ENCODE measurements around the gene SLC25A11. TPM values are rescaled to one million over a fixed set of nuclear protein-coding genes. Genes with fewer than 3 reads are reported as not detected.

The SLC25A11 gene
- total RNA-seq, 1 donor from 2014 or later: 46.8 TPM

DNA sequence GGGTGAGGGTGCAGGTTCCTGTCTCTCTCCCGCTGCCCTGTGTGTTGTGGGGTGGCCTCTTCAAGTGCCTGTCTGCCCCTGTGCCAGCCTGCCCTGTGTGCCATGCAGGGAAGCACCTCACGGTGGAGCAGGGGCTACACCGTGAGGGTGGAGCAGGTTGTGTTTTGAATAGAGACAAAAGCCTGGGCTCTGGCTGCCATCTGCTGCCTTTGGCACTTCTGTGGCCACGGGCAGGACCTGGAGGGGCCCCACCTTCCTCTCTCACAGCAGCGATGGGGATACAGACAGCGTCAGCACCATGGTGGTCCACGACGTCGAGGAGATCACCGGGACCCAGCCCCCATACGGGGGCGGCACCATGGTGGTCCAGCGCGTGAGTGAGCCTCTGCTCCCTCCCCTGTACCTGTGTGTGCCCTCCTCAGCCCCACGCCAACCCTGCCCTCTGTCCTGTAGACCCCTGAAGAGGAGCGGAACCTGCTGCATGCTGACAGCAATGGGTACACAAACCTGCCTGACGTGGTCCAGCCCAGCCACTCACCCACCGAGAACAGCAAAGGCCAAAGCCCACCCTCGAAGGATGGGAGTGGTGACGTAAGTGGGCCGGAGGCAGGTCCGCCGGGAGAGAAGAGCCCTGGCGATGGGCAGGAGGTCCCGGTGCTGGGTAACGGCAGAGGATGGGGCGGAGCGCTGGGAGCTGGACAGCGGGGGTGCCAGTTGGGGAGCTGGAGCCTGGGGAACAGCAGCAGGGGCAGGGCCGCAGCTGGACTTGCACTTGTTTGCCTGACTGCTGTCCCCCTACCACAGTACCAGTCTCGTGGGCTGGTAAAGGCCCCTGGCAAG lies 45.9 kb downstream of the SLC25A11 start:
- H3K27me3 Mint-ChIP-seq: peaks cover 3% of the 10 kb centered on the region
- no peak for TF ChIP-seq CTCF (IDR thresholded peaks at IDR 0.05; ENCODE audit: unreplicated experiment)
- peaks cover 11% of the 10 kb centered on the region for H3K36me3 Mint-ChIP-seq (ENCODE audit: insufficient read depth)
- H3K9me3 Mint-ChIP-seq (ENCODE audit: low read depth): no peaks in the 10 kb centered on the region
- no peaks in the 10 kb centered on the region for H3K4me1 Mint-ChIP-seq (ENCODE audit: low read depth)
- H3K27ac Mint-ChIP-seq: no peak overlapping the region
- H3K4me3 Mint-ChIP-seq (ENCODE audit: low read depth): no peak overlapping the region
- no peak for DNase-seq (ENCODE audit: low spot score, unreplicated experiment)

DNA sequence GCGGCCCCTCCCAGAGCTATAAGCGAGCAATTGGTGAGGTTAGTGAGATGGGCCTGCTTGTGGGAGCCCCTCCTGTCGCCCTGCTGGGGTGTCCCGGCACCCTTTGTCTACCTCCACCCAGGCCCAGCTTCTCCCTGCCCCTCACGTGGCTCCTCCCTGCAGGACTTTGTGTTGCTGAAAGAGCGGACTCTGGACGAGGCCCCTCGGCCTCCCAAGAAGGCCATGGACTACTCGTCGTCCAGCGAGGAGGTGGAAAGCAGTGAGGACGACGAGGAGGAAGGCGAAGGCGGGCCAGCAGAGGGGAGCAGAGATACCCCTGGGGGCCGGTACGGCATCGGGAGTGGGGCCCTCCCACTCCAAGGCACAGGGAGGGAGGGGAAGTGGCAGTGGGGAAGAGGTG lies 46.6 kb downstream of the SLC25A11 start:
- no peaks in the 10 kb centered on the region for H3K4me1 Mint-ChIP-seq (ENCODE audit: low read depth)

DNA sequence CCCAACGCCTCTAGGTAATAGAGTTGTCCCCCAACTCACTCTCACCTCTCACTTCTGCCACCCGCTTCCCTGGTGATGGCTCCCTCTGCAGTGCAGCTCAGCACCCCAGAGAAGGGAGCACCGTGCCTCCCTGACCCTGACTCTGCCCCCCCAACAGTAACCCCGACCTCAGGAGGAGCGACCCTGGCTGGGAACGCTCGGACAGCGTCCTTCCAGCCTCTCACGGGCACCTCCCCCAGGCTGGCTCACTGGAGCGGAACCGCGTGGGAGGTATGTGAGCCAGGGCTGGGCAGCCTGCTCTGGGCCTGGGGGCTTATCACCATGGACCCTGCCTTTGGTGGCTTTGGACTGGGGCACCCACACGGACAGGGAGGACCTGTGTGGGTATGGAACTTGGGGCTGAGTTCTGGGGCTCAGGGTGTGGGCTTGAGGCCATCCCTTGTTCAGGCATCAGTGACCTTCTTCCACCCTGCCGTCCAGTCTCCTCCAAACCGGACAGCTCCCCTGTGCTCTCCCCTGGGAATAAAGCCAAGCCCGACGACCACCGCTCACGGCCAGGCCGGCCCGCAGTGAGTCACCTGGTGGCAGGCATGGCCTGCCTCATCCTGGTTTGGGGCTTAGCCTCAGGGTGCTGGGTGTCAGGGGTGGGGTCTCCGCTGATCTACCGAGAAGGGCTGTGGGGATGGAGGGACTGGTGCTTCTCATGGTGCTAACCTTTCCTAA lies 47.2 kb downstream of the SLC25A11 start:
- H3K9me3 Mint-ChIP-seq (ENCODE audit: low read depth): no peaks in the 10 kb centered on the region
- H3K4me1 Mint-ChIP-seq (ENCODE audit: low read depth): no peaks in the 10 kb centered on the region
- no peaks in the 10 kb centered on the region for H3K27me3 Mint-ChIP-seq
- H3K36me3 Mint-ChIP-seq (ENCODE audit: insufficient read depth): peaks cover 10% of the 10 kb centered on the region
- no peak for TF ChIP-seq CTCF (IDR thresholded peaks at IDR 0.05; ENCODE audit: unreplicated experiment)
- no peak overlapping the region for H3K4me3 Mint-ChIP-seq (ENCODE audit: low read depth)
- DNase-seq (ENCODE audit: low spot score, unreplicated experiment): no peak
- no peak overlapping the region for H3K27ac Mint-ChIP-seq

More for the DNA sequence above, 46.6 kb downstream of the SLC25A11 start:
- no peak for DNase-seq (ENCODE audit: low spot score, unreplicated experiment)
- no peak overlapping the region for H3K27ac Mint-ChIP-seq
- no peak overlapping the region for H3K4me3 Mint-ChIP-seq (ENCODE audit: low read depth)
- no peaks in the 10 kb centered on the region for H3K27me3 Mint-ChIP-seq
- no peak for TF ChIP-seq CTCF (IDR thresholded peaks at IDR 0.05; ENCODE audit: unreplicated experiment)
- peaks cover 10% of the 10 kb centered on the region for H3K36me3 Mint-ChIP-seq (ENCODE audit: insufficient read depth)
- H3K9me3 Mint-ChIP-seq (ENCODE audit: low read depth): no peaks in the 10 kb centered on the region

DNA sequence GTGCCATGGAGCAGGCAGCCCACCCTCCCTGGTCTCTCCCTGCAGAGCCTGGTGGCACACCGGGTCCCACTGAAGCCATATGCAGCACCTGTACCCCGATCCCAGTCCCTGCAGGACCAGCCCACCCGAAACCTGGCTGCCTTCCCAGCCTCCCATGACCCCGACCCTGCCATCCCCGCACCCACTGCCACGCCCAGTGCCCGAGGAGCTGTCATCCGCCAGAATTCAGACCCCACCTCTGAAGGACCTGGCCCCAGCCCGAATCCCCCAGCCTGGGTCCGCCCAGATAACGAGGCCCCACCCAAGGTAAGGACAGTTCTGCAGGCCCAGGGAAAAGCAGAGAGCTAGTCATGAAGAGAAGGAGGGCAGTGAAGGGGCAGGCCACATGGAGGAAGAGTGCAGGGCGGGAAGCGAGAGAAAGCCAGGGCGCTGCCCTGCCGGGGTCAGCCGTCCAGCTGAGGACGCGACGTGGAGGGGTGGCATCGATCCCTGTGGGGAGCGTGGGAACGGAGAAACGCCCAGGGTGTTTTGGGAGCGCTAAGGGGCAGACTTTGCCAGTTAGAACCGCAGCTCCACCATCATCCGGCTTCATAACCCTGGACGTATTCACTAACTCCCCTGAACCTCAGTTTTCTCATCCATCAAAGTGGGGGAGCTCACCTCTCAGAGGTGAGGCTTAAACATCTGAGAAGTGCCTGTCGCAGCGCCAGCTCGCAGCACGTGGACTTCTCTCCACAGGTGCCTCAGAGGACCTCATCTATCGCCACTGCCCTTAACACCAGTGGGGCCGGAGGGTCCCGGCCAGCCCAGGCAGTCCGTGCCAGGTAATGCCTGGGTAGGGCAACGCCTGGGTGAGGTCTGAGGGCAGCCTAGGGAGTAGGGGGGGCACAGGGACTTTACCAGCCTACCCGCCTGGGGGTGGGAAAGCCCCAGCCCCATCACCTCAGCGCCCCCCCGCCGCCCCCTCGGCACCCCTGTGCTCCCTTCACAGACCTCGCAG lies 48.1 kb downstream of the SLC25A11 start:
- Mint-ChIP-seq H3K36me3 (ENCODE audit: insufficient read depth) (peaks cover 14% of the 10 kb centered on the region), H3K9me3 (ENCODE audit: low read depth) (no peaks in the 10 kb centered on the region), H3K4me3 (ENCODE audit: low read depth) (no peak overlapping the region), H3K27me3 (no peaks in the 10 kb centered on the region), H3K27ac (no peak overlapping the region), H3K4me1 (ENCODE audit: low read depth) (no peaks in the 10 kb centered on the region)
- DNase-seq (ENCODE audit: low spot score, unreplicated experiment): no peak
- TF ChIP-seq CTCF (IDR thresholded peaks at IDR 0.05; ENCODE audit: unreplicated experiment): no peak

GRCh38 chr17:4887581-4887980 lies 52.3 kb downstream of the SLC25A11 start:
- Mint-ChIP-seq H3K4me3 (ENCODE audit: low read depth) (no peak overlapping the region), H3K27me3 (no peaks in the 10 kb centered on the region), H3K9me3 (ENCODE audit: low read depth) (no peaks in the 10 kb centered on the region), H3K27ac (no peak overlapping the region), H3K36me3 (ENCODE audit: insufficient read depth) (peaks cover 15% of the 10 kb centered on the region), H3K4me1 (ENCODE audit: low read depth) (no peaks in the 10 kb centered on the region)
- TF ChIP-seq CTCF (IDR thresholded peaks at IDR 0.05; ENCODE audit: unreplicated experiment): no peak
- no peak for DNase-seq (ENCODE audit: low spot score, unreplicated experiment)

Data from progenitor cell of endocrine pancreas (in vitro differentiated cells).